RWPE2 (cell line): ENCODE results near the gene SMIM10.

Experiments
- ATAC-seq: fragments of 200-7000 bp; cut with Tn5 transposase; 3 replicates; pipeline ENCODE4 v1.9.1; 2021; ENCODE audit warnings: low read depth
- DNase-seq: peaks from one replicate; pipeline ENCODE4 v3.0.0-alpha.2; 2020; ENCODE audit warnings: low spot score
- H3K27ac ChIP-seq: fragments of 450-650 bp; 2 replicates; pipeline ENCODE4 v1.5.1; 2017; ENCODE audit warnings: mild to moderate bottlenecking; ENCODE audit not compliant: poor library complexity, severe bottlenecking
- H3K27me3 ChIP-seq: fragments of 250-450 bp; sonication (Bioruptor Pico); 2 replicates; pipeline ENCODE4 v1.5.1; 2021; ENCODE audit warnings: mild to moderate bottlenecking, moderate library complexity; ENCODE audit not compliant: insufficient read depth, poor library complexity, severe bottlenecking
- H3K36me3 ChIP-seq: fragments of 250-450 bp; sonication (Bioruptor Pico); 2 replicates; pipeline ENCODE4 v1.5.1; 2020; ENCODE audit warnings: low read depth, mild to moderate bottlenecking, moderate library complexity
- H3K4me1 ChIP-seq: fragments of 250-450 bp; sonication (Bioruptor Pico); 2 replicates; pipeline ENCODE4 v1.5.1; 2021; ENCODE audit warnings: mild to moderate bottlenecking, moderate library complexity; ENCODE audit not compliant: insufficient read depth, poor library complexity, severe bottlenecking
- H3K4me3 ChIP-seq: fragments of 250-450 bp; sonication (Bioruptor Pico); 2 replicates; pipeline ENCODE4 v1.5.1; 2021; ENCODE audit warnings: mild to moderate bottlenecking, moderate library complexity; ENCODE audit not compliant: severe bottlenecking
- H3K9me3 ChIP-seq: fragments of 250-450 bp; sonication (Bioruptor Pico); 2 replicates; pipeline ENCODE4 v1.5.1; 2021; ENCODE audit warnings: mild to moderate bottlenecking, moderate library complexity; ENCODE audit not compliant: severe bottlenecking
- TF ChIP-seq, protein P1 (sequence below): fragments of 450-650 bp; IDR thresholded peaks from one replicate; pipeline ENCODE4 v1.5.1; 2017; ENCODE audit warnings: mild to moderate bottlenecking, moderate library complexity; ENCODE audit not compliant: poor library complexity, severe bottlenecking

Gene SMIM10

DNA sequence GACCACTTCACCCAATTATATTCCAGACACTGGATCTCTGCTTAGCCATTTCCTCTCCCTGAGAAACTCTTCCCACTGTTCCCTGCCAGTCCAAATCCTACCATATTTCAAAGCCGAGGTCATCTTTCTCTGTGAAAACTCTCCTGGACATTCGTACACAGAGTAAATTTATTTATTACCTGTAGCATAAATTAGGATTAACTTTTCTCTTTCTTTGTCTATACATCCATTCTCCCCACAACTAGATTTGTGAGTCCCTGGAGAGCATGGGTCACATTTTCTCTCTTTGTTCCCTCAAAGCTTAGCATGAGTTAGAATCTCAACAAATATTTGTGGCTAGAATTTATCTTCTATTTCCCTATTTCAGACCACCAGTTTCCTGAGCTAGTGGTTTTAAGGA, 27.8 kb upstream of the SMIM10 start:
- no peak overlapping the region for H3K4me3 ChIP-seq
- H3K4me1 ChIP-seq: no peaks in the 10 kb centered on the region
- TF ChIP-seq, protein P1, sequence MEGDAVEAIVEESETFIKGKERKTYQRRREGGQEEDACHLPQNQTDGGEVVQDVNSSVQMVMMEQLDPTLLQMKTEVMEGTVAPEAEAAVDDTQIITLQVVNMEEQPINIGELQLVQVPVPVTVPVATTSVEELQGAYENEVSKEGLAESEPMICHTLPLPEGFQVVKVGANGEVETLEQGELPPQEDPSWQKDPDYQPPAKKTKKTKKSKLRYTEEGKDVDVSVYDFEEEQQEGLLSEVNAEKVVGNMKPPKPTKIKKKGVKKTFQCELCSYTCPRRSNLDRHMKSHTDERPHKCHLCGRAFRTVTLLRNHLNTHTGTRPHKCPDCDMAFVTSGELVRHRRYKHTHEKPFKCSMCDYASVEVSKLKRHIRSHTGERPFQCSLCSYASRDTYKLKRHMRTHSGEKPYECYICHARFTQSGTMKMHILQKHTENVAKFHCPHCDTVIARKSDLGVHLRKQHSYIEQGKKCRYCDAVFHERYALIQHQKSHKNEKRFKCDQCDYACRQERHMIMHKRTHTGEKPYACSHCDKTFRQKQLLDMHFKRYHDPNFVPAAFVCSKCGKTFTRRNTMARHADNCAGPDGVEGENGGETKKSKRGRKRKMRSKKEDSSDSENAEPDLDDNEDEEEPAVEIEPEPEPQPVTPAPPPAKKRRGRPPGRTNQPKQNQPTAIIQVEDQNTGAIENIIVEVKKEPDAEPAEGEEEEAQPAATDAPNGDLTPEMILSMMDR: no peak
- no peak for DNase-seq
- no peaks in the 10 kb centered on the region for H3K27me3 ChIP-seq
- no peaks in the 10 kb centered on the region for H3K36me3 ChIP-seq
- no peak for ATAC-seq
- no peaks in the 10 kb centered on the region for H3K9me3 ChIP-seq
- no peak overlapping the region for H3K27ac ChIP-seq

DNA sequence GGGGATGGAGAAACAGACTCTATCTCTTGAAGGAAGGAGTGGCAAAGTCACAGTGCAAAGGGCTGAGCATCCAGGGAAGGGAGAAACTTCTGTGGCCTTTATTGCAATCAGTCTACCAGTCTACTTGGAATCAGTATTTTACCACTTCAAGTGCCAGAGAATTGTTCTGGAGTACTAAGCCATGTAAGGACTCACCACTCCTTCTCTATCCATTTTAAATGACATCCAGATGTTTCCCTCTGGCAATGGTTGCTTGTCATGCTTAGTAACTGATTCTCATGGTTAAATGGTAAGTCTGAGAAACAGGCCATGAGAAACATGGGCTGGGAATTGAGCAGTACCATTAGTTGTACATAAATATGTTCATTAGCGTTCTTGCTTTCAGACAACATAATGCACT, 21.1 kb upstream of the SMIM10 start:
- ATAC-seq (no peak), DNase-seq (no peak)
- no peaks in the 10 kb centered on the region for H3K4me1 ChIP-seq
- no peak overlapping the region for H3K27ac ChIP-seq
- no peaks in the 10 kb centered on the region for H3K36me3 ChIP-seq
- H3K4me3 ChIP-seq: no peak overlapping the region
- H3K9me3 ChIP-seq: no peaks in the 10 kb centered on the region
- no peaks in the 10 kb centered on the region for H3K27me3 ChIP-seq
- TF ChIP-seq, protein P1: no peak

DNA sequence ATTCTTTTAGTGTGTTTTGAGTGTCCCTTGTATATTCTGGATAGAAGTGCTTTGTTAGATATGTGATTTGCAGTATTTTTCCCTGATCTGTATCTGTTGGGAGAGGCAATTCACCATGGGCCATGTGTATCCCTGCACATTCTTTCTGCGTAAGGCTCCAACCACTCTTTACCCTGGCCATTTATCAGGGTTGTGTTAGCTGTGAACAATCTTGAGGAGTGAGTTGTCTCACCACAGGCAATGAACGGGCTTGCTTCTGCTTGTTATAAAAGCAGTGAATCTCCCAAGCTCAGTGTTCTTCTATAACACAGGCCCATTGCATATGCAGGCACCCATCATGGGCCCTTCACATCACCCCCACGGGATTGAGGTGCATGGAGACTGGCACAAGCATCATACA, 18.9 kb upstream of the SMIM10 start:
- Histone ChIP-seq H3K27ac (no peak overlapping the region), H3K4me3 (no peak overlapping the region), H3K27me3 (no peaks in the 10 kb centered on the region), H3K36me3 (no peaks in the 10 kb centered on the region), H3K4me1 (no peaks in the 10 kb centered on the region), H3K9me3 (no peaks in the 10 kb centered on the region)
- no peak for DNase-seq
- no peak for ATAC-seq
- TF ChIP-seq, protein P1: no peak

DNA sequence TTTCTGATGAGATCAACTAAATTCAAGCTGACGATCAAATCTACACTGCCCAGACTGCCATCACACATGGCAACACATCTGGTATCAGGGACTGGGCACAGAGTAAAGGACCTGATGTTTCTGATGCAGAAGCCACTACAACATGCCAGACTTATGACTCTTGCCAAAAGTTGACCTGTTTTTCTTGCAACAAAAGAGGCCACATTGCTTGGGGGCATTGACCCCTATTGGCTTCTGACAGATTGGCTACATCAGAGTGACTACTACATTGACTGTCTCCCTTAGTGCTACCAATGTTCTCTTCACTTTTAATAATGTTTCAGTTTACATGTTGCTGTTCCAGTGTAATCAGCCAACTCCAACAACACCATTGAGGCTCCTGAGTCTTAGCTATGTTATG, 15.3 kb upstream of the SMIM10 start:
- DNase-seq (no peak), ATAC-seq (no peak)
- Histone ChIP-seq H3K4me3 (no peak overlapping the region), H3K9me3 (no peaks in the 10 kb centered on the region), H3K36me3 (no peaks in the 10 kb centered on the region), H3K27me3 (no peaks in the 10 kb centered on the region), H3K27ac (no peak overlapping the region), H3K4me1 (no peaks in the 10 kb centered on the region)
- TF ChIP-seq, protein P1: no peak

DNA sequence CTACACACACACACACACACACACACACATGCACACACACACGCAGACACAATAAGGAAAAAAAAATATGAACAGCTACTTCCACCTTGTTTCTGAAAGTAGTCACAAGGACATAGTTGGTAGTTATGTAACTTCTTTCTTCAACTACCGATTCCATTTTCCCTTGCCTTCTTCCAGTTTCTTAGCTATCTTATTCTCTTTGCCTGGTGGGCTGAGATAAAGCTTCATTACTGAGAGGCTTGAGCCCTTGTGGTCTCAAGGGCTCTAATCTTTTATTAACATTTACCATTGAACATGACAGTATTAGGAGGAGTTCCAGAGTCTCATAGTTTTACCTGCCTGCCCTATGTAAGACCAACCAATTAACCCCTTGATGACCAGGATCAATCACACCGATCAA, 8.9 kb upstream of the SMIM10 start:
- Histone ChIP-seq H3K9me3 (no peaks in the 10 kb centered on the region), H3K36me3 (no peaks in the 10 kb centered on the region), H3K4me1 (no peaks in the 10 kb centered on the region), H3K4me3 (no peak overlapping the region), H3K27ac (no peak overlapping the region), H3K27me3 (no peaks in the 10 kb centered on the region)
- TF ChIP-seq, protein P1: no peak
- DNase-seq (no peak), ATAC-seq (no peak)
